Fibroblast of lung (primary cell): ENCODE results near the gene WDR20. TPM values are rescaled to one million over a fixed set of nuclear protein-coding genes. Genes with fewer than 3 reads are reported as not detected.

Experiments used
- DNase-seq, 2 donors: peaks; one replicate each; pipeline versions ENCODE4 v3.0.0 to v3.0.0-alpha.2; 2010; ENCODE audit warnings: low read depth in 2 of 2
- H2AFZ ChIP-seq: 2 replicates; pipeline ENCODE4 v1.5.1; 2012; ENCODE audit warnings: low read length, control low read depth, inconsistent platforms
- H3K27ac ChIP-seq: 2 replicates; pipeline ENCODE4 v1.5.1; 2011; ENCODE audit warnings: low read length, control low read depth; ENCODE audit not compliant: insufficient read depth
- H3K27me3 ChIP-seq: 2 replicates; pipeline ENCODE4 v1.5.1; 2011; ENCODE audit warnings: mild to moderate bottlenecking, low read length; ENCODE audit not compliant: control insufficient read depth, insufficient read depth
- H3K36me3 ChIP-seq: 2 replicates; pipeline ENCODE4 v1.5.1; 2011; ENCODE audit warnings: low read length; ENCODE audit not compliant: control insufficient read depth, insufficient read depth
- H3K4me1 ChIP-seq: 2 replicates; pipeline ENCODE4 v1.5.1; 2011; ENCODE audit warnings: low read length; ENCODE audit not compliant: control insufficient read depth, insufficient read depth; ENCODE audit errors: extremely low read depth
- H3K4me2 ChIP-seq: 2 replicates; pipeline ENCODE4 v1.5.1; 2011; ENCODE audit warnings: low read length, control low read depth; ENCODE audit not compliant: insufficient read depth; ENCODE audit errors: extremely low read depth
- H3K4me3 ChIP-seq, 4 experiments: fragments of 200-600 bp in 1 of 4; sonication (generic) in 1 of 4; replicated peaks in 1 of 4; 2 replicates each; pipeline ENCODE4 v1.5.1; 2011 to 2016; ENCODE audit warnings: low read length in 4 of 4, low read depth in 3 of 4, mild to moderate bottlenecking in 3 of 4, control low read depth in 2 of 4, inconsistent platforms in 1 of 4, mixed read lengths in 1 of 4; ENCODE audit not compliant: insufficient read depth in 1 of 4; ENCODE audit errors: control extremely low read depth in 1 of 4
- H3K79me2 ChIP-seq: 2 replicates; pipeline ENCODE4 v1.5.1; 2012; ENCODE audit warnings: mild to moderate bottlenecking, low read length, inconsistent platforms; ENCODE audit not compliant: control insufficient read depth, insufficient read depth
- H3K9ac ChIP-seq: 2 replicates; pipeline ENCODE4 v1.5.1; 2011; ENCODE audit warnings: mild to moderate bottlenecking, low read length, control low read depth; ENCODE audit not compliant: insufficient read depth
- H3K9me3 ChIP-seq: 2 replicates; pipeline ENCODE4 v1.5.1; 2012; ENCODE audit warnings: low read depth, low read length; ENCODE audit not compliant: control insufficient read depth, insufficient read depth
- H4K20me1 ChIP-seq: 2 replicates; pipeline ENCODE4 v1.5.1; 2011; ENCODE audit warnings: low read length; ENCODE audit not compliant: control insufficient read depth, insufficient read depth; ENCODE audit errors: extremely low read depth
- EZH2 ChIP-seq: IDR thresholded peaks from 2 replicates; pipeline ENCODE4 v1.5.1; 2012; ENCODE audit warnings: low read length, control low read depth, mild to moderate bottlenecking; ENCODE audit errors: missing control alignments
- polyA plus RNA-seq, 2 donors: library from polyadenylated mRNA; depleted of rRNA in 1 of 2; stranded (reverse) in 1 of 2; unstranded in 1 of 2; fragments of >200 nt; gene quantifications; 2 replicates each; pipeline ENCODE4 v1.2.1, GENCODE V29; 2011 to 2012; ENCODE audit warnings: missing spikeins in 1 of 2
- total RNA-seq: library from RNA; depleted of rRNA; stranded (reverse); fragments of >200 nt; gene quantifications from 2 replicates; pipeline ENCODE4 v1.2.1, GENCODE V29; 2014
- TF ChIP-seq, protein P1 (sequence below), 2 donors: IDR thresholded peaks in 1 of 2; conservative IDR thresholded peaks in 1 of 2; 1 replicate in 1 of 2; 2 replicates in 1 of 2; pipeline ENCODE4 v1.5.1; 2011 to 2012; ENCODE audit warnings: low read length in 2 of 2, control low read depth in 1 of 2, inconsistent platforms in 1 of 2, low read depth in 1 of 2, mild to moderate bottlenecking in 1 of 2

WDR20 gene
- total and polyA plus RNA-seq, 2 donors (not counting 1 experiment from before 2014, with no cell fraction given), result 17.2 to 17.8 TPM

GRCh38 chr14:102208741-102209140 is 69.0 kb downstream of the WDR20 start:
- H3K79me2 ChIP-seq, result peaks cover under 1% of the 10 kb centered on the region
- no peak overlapping the region for H2AFZ ChIP-seq
- no peak overlapping the region for H3K4me3 ChIP-seq
- H3K27ac ChIP-seq, result no peak overlapping the region
- H3K36me3 ChIP-seq, result peaks cover 2% of the 10 kb centered on the region
- no peak overlapping the region for H3K9ac ChIP-seq
- no peaks in the 10 kb centered on the region for H3K27me3 ChIP-seq
- no peaks in the 10 kb centered on the region for H3K9me3 ChIP-seq
- H4K20me1 ChIP-seq, result no peaks in the 10 kb centered on the region
- H3K4me1 ChIP-seq, result no peaks in the 10 kb centered on the region
- no peak overlapping the region for H3K4me2 ChIP-seq
- no peak for DNase-seq
- TF ChIP-seq, protein P1, sequence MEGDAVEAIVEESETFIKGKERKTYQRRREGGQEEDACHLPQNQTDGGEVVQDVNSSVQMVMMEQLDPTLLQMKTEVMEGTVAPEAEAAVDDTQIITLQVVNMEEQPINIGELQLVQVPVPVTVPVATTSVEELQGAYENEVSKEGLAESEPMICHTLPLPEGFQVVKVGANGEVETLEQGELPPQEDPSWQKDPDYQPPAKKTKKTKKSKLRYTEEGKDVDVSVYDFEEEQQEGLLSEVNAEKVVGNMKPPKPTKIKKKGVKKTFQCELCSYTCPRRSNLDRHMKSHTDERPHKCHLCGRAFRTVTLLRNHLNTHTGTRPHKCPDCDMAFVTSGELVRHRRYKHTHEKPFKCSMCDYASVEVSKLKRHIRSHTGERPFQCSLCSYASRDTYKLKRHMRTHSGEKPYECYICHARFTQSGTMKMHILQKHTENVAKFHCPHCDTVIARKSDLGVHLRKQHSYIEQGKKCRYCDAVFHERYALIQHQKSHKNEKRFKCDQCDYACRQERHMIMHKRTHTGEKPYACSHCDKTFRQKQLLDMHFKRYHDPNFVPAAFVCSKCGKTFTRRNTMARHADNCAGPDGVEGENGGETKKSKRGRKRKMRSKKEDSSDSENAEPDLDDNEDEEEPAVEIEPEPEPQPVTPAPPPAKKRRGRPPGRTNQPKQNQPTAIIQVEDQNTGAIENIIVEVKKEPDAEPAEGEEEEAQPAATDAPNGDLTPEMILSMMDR (conservative IDR thresholded peaks at IDR 0.05 in 1 of 2, IDR thresholded peaks at IDR 0.05 in 1 of 2; ENCODE audit: low read depth in 1 of 2, low read length in 2 of 2), result no peak
- no peak for TF ChIP-seq EZH2

- no peak overlapping the region for H2AFZ ChIP-seq
- H3K4me3 ChIP-seq, result no peak overlapping the region
- no peaks in the 10 kb centered on the region for H3K9me3 ChIP-seq
- H3K9ac ChIP-seq, result no peak overlapping the region
- DNase-seq, result peak in 1 of 2 donors; percentile 29
- H4K20me1 ChIP-seq, result no peaks in the 10 kb centered on the region
- H3K79me2 ChIP-seq, result peaks cover 5% of the 10 kb centered on the region
- H3K4me1 ChIP-seq, result no peaks in the 10 kb centered on the region
- H3K27ac ChIP-seq, result no peak overlapping the region
- H3K27me3 ChIP-seq, result no peaks in the 10 kb centered on the region
- peaks cover 2% of the 10 kb centered on the region for H3K36me3 ChIP-seq
- no peak overlapping the region for H3K4me2 ChIP-seq
- no peak for TF ChIP-seq EZH2
- TF ChIP-seq, protein P1 (conservative IDR thresholded peaks at IDR 0.05 in 1 of 2, IDR thresholded peaks at IDR 0.05 in 1 of 2; ENCODE audit: low read depth in 1 of 2, low read length in 2 of 2), result peak in 1 of 2 donors; percentile 40
These were observed 69.7 kb downstream of the WDR20 start for GRCh38 chr14:102209224-102209966.

DNA sequence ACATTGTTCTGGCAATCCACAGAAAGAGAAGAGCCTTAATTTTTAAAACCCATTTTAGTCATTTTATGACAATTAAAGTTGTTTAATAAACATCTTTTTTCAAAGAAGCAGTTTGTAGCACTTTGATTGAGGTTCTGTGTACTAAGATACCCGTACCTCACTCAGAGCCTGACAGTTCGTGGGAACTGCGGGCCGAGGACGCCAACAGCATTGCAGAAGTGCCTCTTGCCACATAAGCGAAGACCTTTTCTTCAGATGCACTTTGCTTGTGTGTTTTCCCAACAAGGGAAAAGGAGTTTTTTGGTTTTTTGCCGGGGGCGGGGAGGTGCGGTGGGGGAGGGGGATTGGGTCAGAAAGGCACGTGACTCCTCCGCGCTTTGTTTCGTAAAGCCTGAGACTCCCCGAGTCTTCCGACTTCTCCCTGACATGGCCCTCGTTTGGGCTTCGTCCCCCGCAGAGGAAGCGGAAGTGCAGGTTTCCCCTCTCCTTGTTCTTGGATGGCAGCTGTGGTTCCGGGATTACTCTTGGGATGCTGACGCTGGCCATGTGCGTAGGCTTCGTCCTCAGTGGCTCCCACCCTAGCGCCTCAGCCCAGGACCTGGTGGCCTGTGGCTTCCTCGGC is 70.8 kb downstream of the WDR20 start:
- no peak for DNase-seq
- TF ChIP-seq, protein P1 (conservative IDR thresholded peaks at IDR 0.05 in 1 of 2, IDR thresholded peaks at IDR 0.05 in 1 of 2; ENCODE audit: low read depth in 1 of 2, low read length in 2 of 2), result no peak
- TF ChIP-seq EZH2, result no peak
- Histone ChIP-seq H3K36me3 (peaks cover 2% of the 10 kb centered on the region), H3K27me3 (no peaks in the 10 kb centered on the region), H3K27ac (no peak overlapping the region), H3K79me2 (peaks cover 5% of the 10 kb centered on the region), H3K4me3 (no peak overlapping the region), H3K4me2 (no peak overlapping the region), H3K9me3 (no peaks in the 10 kb centered on the region), H3K4me1 (peaks cover 2% of the 10 kb centered on the region), H2AFZ (no peak overlapping the region), H4K20me1 (no peaks in the 10 kb centered on the region), H3K9ac (no peak overlapping the region)
